SK-N-SH (cell line): ENCODE data around the gene MSRB1. TPM values are rescaled to one million over a fixed set of nuclear protein-coding genes. Genes with fewer than 3 reads are reported as not detected.

Experiments
- CTCF ChIA-PET: fragments of 300-600, 350-600 bp; formaldehyde crosslinking; extraction: SDS; loops from one replicate; lab custom pipeline; 2021; lab: Yijun Ruan, JAX
- POLR2A ChIA-PET: fragments of 350-600 bp; sonication (Branson Sonifier 250); formaldehyde crosslinking; extraction: SDS; loops from one replicate; lab custom pipeline; 2020; ENCODE audit warnings: antibody characterized with exemption, inconsistent platforms; lab: Yijun Ruan, JAX
- DNase-seq: peaks from one replicate; pipeline ENCODE4 v3.0.0; 2012
- H2AFZ ChIP-seq: fragments of 200-600 bp; sonication (generic); 2 replicates; pipeline ENCODE4 v1.8.1; 2016; ENCODE audit warnings: antibody characterized with exemption, mild to moderate bottlenecking, low read depth
- H3F3A ChIP-seq: fragments of 200-600 bp; sonication (generic); replicated peaks from 2 replicates; pipeline ENCODE3; 2016; ENCODE audit warnings: antibody characterized with exemption, mild to moderate bottlenecking; ENCODE audit not compliant: insufficient read depth
- H3K27ac ChIP-seq, 2 experiments: fragments of 200-500 bp in 1 of 2; fragments of 200-600 bp in 1 of 2; sonication (Bioruptor generic) in 1 of 2; sonication (generic), shearing (Covaris generic) in 1 of 2; 2 replicates each; pipeline versions ENCODE4 v1.5.1 to v1.6.1; 2014 to 2016; ENCODE audit warnings: low read depth in 2 of 2, inconsistent platforms in 1 of 2, low read length in 1 of 2, mild to moderate bottlenecking in 1 of 2, mixed read lengths in 1 of 2
- H3K27me3 ChIP-seq: fragments of 200-600 bp; sonication (generic), shearing (Covaris generic); 2 replicates; pipeline ENCODE4 v1.6.1; 2016; ENCODE audit warnings: mixed run types; ENCODE audit not compliant: insufficient read depth
- H3K36me3 ChIP-seq, 2 experiments: fragments of 200-500 bp in 1 of 2; fragments of 200-600 bp in 1 of 2; sonication (Bioruptor generic) in 1 of 2; sonication (generic) in 1 of 2; replicated peaks in 1 of 2; 2 replicates each; pipeline versions ENCODE3 to v1.5.1; 2014 to 2016; ENCODE audit warnings: low read length in 1 of 2, mild to moderate bottlenecking in 1 of 2; ENCODE audit not compliant: insufficient read depth in 2 of 2, control insufficient read depth in 1 of 2
- H3K4me1 ChIP-seq, 2 experiments: fragments of 200-500 bp in 1 of 2; fragments of 200-600 bp in 1 of 2; sonication (Bioruptor generic) in 1 of 2; sonication (generic), shearing (Covaris generic) in 1 of 2; 2 replicates each; pipeline versions ENCODE4 v1.5.1 to v1.6.1; 2014 to 2016; ENCODE audit warnings: low read depth in 1 of 2, low read length in 1 of 2, mixed run types in 1 of 2; ENCODE audit not compliant: insufficient read depth in 2 of 2, control insufficient read depth in 1 of 2
- H3K4me2 ChIP-seq: fragments of 200-600 bp; sonication (generic), shearing (Covaris generic); 2 replicates; pipeline ENCODE4 v1.6.1; 2017; ENCODE audit warnings: mixed run types
- H3K4me3 ChIP-seq, 2 experiments: fragments of 200-500 bp in 1 of 2; fragments of 200-600 bp in 1 of 2; sonication (Bioruptor generic) in 1 of 2; sonication (generic), shearing (Covaris generic) in 1 of 2; 2 replicates each; pipeline versions ENCODE4 v1.5.1 to v1.8.1; 2014 to 2016; ENCODE audit warnings: low read depth in 2 of 2, inconsistent platforms in 1 of 2, low read length in 1 of 2, mild to moderate bottlenecking in 1 of 2, mixed read lengths in 1 of 2, moderate library complexity in 1 of 2
- H3K79me2 ChIP-seq: fragments of 200-600 bp; sonication (generic); 2 replicates; pipeline ENCODE4 v1.8.1; 2017; ENCODE audit warnings: mild to moderate bottlenecking; ENCODE audit not compliant: insufficient read depth
- H3K9ac ChIP-seq: fragments of 200-600 bp; sonication (generic); 2 replicates; pipeline ENCODE4 v1.6.1; 2017; ENCODE audit warnings: mixed run types
- H3K9me2 ChIP-seq: fragments of 200-600 bp; sonication (generic); 2 replicates; pipeline ENCODE4 v1.6.1; 2017; ENCODE audit warnings: mixed run types
- H3K9me3 ChIP-seq: fragments of 200-600 bp; sonication (generic); 2 replicates; pipeline ENCODE4 v1.6.1; 2017; ENCODE audit warnings: mixed run types, mild to moderate bottlenecking, moderate library complexity
- H4K20me1 ChIP-seq: fragments of 200-600 bp; sonication (generic); 2 replicates; pipeline ENCODE4 v1.6.1; 2017; ENCODE audit warnings: mild to moderate bottlenecking, mixed run types; ENCODE audit not compliant: insufficient read depth
- CHD2 ChIP-seq: fragments of 150-350 bp; IDR thresholded peaks from 2 replicates; pipeline ENCODE4 v1.6.1; 2018; ENCODE audit warnings: low read length; ENCODE audit not compliant: partially characterized antibody
- EZH2phosphoT487 ChIP-seq: fragments of 200-600 bp; sonication (generic); IDR thresholded peaks from 2 replicates; pipeline ENCODE4 v1.6.1; 2017; ENCODE audit warnings: low read depth, mixed run types, mild to moderate bottlenecking, antibody characterized with exemption, moderate library complexity, borderline replicate concordance
- GABPA ChIP-seq: IDR thresholded peaks from 2 replicates; pipeline ENCODE4 v1.4.0; 2012; ENCODE audit warnings: low read depth, mild to moderate bottlenecking
- JUND ChIP-seq: IDR thresholded peaks from 2 replicates; pipeline ENCODE4 v1.4.0; 2012
- MXI1 ChIP-seq: IDR thresholded peaks from 2 replicates; pipeline ENCODE4 v1.6.1; 2012; ENCODE audit warnings: mild to moderate bottlenecking, low read depth, low read length, improper control_type of control experiment
- PBX3 ChIP-seq: IDR thresholded peaks from 2 replicates; pipeline ENCODE4; 2012
- RCOR1 ChIP-seq: fragments of 150-350 bp; IDR thresholded peaks from 2 replicates; pipeline ENCODE4 v1.6.1; 2017; ENCODE audit warnings: antibody characterized with exemption, low read length
- RXRA ChIP-seq: IDR thresholded peaks from 2 replicates; pipeline ENCODE4 v1.4.0; 2012; ENCODE audit warnings: low read depth, mild to moderate bottlenecking, borderline replicate concordance
- SIN3A ChIP-seq: IDR thresholded peaks from 2 replicates; pipeline ENCODE4 v1.6.1; 2012; ENCODE audit warnings: low read depth, mild to moderate bottlenecking, low read length, moderate library complexity, borderline replicate concordance
- SMC3 ChIP-seq: IDR thresholded peaks from 2 replicates; pipeline ENCODE4 v1.6.1; 2012; ENCODE audit warnings: low read depth, low read length, improper control_type of control experiment
- TAF1 ChIP-seq: IDR thresholded peaks from 2 replicates; pipeline ENCODE4 v1.6.1; 2012; ENCODE audit warnings: low read depth, mild to moderate bottlenecking, low read length, moderate library complexity, borderline replicate concordance
- TEAD4 ChIP-seq: IDR thresholded peaks from 2 replicates; pipeline ENCODE4 v1.4.0; 2012; ENCODE audit warnings: mild to moderate bottlenecking, borderline replicate concordance; ENCODE audit not compliant: insufficient read depth
- USF1 ChIP-seq: IDR thresholded peaks from 2 replicates; pipeline ENCODE4 v1.4.0; 2012; ENCODE audit warnings: low read depth, borderline replicate concordance
- WGBS: methylation state at CpG from one replicate; pipeline ENCODE4 v1.1.6; 2017; ENCODE audit warnings: low lambda C conversion rate; 5-methylcytosine and 5-hydroxymethylcytosine counted together
- polyA plus RNA-seq, 3 experiments: library from polyadenylated mRNA; depleted of rRNA; stranded (reverse); fragments of >200 nt; gene quantifications; 2 replicates each; pipeline ENCODE4 v1.2.3, GENCODE V29; 2012
- TF ChIP-seq, protein P1 (sequence below): fragments of 200-600 bp; sonication (generic); IDR thresholded peaks from 2 replicates; pipeline ENCODE4 v1.6.1; 2017; ENCODE audit warnings: antibody characterized with exemption, mild to moderate bottlenecking, moderate library complexity

MSRB1 gene
- polyA plus RNA-seq, 1 of the 3 experiments (the other 2 are of a cell fraction), result 31.4 TPM

DNA sequence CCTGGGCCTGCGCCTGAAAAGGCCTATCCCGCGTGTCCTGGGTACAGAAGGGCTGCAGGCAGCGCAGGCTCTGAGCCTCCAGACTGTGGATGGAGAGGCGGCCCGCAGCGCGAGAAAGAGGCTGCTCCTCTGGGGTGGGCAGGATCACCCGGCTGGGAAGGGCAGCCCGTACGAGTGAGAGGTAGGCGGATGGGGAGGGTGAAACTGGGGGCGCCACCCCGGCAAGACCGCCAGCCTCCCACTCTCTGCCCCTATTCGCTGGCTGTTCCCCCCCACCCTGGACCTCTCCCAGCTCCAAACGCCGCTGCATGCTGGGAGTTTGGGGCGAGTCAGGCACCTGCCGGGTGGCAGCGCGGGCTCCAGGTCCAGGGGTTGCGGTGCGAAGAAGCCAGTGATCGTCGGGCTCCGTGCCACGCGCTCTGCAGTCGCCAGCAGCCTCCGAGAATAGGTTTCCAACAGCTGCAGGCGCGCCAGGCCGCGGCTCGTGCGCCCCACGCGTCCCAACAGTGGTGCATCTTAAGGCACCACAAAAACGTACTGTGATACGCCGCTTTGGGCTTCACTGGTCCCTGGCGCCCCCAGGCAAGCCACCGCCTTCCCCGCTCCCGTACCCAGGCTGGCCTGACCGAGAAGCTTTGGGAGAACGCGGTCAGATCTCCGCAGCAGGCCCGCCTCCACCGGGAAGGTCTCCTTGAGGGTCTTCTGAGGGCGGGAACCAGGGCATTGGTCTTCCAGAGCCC lies 37.2 kb upstream of the MSRB1 start:
- peaks cover 6 to 15% of the 10 kb centered on the region in 2 experiments; a peak in 2 of 4 replicates for H3K4me1 ChIP-seq
- no peaks in the 10 kb centered on the region for H3K9me2 ChIP-seq
- H3K27ac ChIP-seq, result no peak overlapping the region
- WGBS, result 80% methylated on average over 40 of the region's 53 CpGs
- peaks cover 7 to 36% of the 10 kb centered on the region in 2 experiments for H3K36me3 ChIP-seq
- H2AFZ ChIP-seq, result no peak overlapping the region
- H3K4me3 ChIP-seq, result no peak overlapping the region
- H3K4me2 ChIP-seq, result no peak overlapping the region
- ChIA-PET POLR2A (interaction anchor here (2.2 kb wide), 1 partner anchor 16 kb away, joined by 12 read pairs; the partner anchor contains the start of gene RPS2), CTCF (interaction anchor here (3.3 kb wide), 1 partner anchor 24 kb away, joined by 19 read pairs; no protein-coding TSS in a partner anchor)
- H3K9ac ChIP-seq, result no peak overlapping the region
- TF ChIP-seq SMC3, result no peak
- no peak for TF ChIP-seq USF1
- no peak for TF ChIP-seq MXI1
- H4K20me1 ChIP-seq, result no peaks in the 10 kb centered on the region
- peaks cover 8% of the 10 kb centered on the region; the same call in 1 of the 2 replicates for H3K79me2 ChIP-seq
- no peaks in the 10 kb centered on the region for H3K9me3 ChIP-seq
- no peaks in the 10 kb centered on the region for H3K27me3 ChIP-seq
- no peak for DNase-seq
- H3F3A ChIP-seq, result peaks cover 15% of the 10 kb centered on the region

- peaks cover 7 to 44% of the 10 kb centered on the region in 2 experiments for H3K36me3 ChIP-seq
- no peaks in the 10 kb centered on the region for H4K20me1 ChIP-seq
- no peak overlapping the region for H3K9ac ChIP-seq
- peaks cover under 1% of the 10 kb centered on the region; the same call in 1 of the 2 replicates for H3K79me2 ChIP-seq
- CTCF ChIA-PET, result interaction anchor here (3.3 kb wide), 1 partner anchor 25 kb away, joined by 19 read pairs; no protein-coding TSS in a partner anchor
- H2AFZ ChIP-seq, result no peak overlapping the region
- H3K9me3 ChIP-seq, result no peaks in the 10 kb centered on the region
- H3K4me2 ChIP-seq, result no peak overlapping the region
- H3K9me2 ChIP-seq, result no peaks in the 10 kb centered on the region
- H3K4me3 ChIP-seq, result no peak overlapping the region
- peaks cover 0 to 8% of the 10 kb centered on the region in 2 experiments; a peak in 1 of 4 replicates for H3K4me1 ChIP-seq
- no peaks in the 10 kb centered on the region for H3K27me3 ChIP-seq
- TF ChIP-seq RCOR1, result no peak
- TF ChIP-seq GABPA, result no peak
- no peak for TF ChIP-seq MXI1
- no peak for TF ChIP-seq TEAD4
- TF ChIP-seq TAF1, result no peak
- no peak for TF ChIP-seq JUND
- TF ChIP-seq RXRA, result no peak
- TF ChIP-seq PBX3, result no peak
- TF ChIP-seq, protein P1, sequence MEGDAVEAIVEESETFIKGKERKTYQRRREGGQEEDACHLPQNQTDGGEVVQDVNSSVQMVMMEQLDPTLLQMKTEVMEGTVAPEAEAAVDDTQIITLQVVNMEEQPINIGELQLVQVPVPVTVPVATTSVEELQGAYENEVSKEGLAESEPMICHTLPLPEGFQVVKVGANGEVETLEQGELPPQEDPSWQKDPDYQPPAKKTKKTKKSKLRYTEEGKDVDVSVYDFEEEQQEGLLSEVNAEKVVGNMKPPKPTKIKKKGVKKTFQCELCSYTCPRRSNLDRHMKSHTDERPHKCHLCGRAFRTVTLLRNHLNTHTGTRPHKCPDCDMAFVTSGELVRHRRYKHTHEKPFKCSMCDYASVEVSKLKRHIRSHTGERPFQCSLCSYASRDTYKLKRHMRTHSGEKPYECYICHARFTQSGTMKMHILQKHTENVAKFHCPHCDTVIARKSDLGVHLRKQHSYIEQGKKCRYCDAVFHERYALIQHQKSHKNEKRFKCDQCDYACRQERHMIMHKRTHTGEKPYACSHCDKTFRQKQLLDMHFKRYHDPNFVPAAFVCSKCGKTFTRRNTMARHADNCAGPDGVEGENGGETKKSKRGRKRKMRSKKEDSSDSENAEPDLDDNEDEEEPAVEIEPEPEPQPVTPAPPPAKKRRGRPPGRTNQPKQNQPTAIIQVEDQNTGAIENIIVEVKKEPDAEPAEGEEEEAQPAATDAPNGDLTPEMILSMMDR, result no peak
- TF ChIP-seq CHD2, result no peak
- no peak for TF ChIP-seq SIN3A
- TF ChIP-seq SMC3, result no peak
- TF ChIP-seq EZH2phosphoT487, result no peak
- TF ChIP-seq USF1, result no peak
- H3F3A ChIP-seq, result peaks cover 15% of the 10 kb centered on the region
- POLR2A ChIA-PET, result no interaction called here
- WGBS, result 98% methylated on average over 29 of the region's 70 CpGs
- no peak for DNase-seq
- no peak overlapping the region for H3K27ac ChIP-seq
Measured at GRCh38 chr16:1979271-1980029, 36.5 kb upstream of the MSRB1 start.
